ENCODE results near the gene ALDH3B2.

DNA sequence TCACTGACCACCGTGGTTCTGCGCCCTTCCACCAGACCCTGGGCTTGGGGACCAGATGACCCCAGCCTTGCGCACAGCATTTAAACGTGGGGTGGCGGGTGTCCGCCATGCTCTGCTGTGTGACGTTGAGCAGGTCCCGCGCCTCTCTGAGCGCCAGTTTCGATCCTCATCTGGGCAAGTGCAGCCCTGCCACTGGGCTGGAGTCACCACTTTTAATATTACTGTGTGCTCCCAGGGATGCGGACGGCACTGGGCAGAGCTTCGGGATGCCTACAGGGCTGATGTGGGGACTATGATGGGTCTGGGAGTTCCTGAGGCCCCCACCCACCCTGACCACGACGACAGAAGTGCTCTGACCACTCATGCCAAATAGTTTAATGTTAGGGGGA is 43.5 kb downstream of the ALDH3B2 start:
- TF ChIP-seq, protein P1, sequence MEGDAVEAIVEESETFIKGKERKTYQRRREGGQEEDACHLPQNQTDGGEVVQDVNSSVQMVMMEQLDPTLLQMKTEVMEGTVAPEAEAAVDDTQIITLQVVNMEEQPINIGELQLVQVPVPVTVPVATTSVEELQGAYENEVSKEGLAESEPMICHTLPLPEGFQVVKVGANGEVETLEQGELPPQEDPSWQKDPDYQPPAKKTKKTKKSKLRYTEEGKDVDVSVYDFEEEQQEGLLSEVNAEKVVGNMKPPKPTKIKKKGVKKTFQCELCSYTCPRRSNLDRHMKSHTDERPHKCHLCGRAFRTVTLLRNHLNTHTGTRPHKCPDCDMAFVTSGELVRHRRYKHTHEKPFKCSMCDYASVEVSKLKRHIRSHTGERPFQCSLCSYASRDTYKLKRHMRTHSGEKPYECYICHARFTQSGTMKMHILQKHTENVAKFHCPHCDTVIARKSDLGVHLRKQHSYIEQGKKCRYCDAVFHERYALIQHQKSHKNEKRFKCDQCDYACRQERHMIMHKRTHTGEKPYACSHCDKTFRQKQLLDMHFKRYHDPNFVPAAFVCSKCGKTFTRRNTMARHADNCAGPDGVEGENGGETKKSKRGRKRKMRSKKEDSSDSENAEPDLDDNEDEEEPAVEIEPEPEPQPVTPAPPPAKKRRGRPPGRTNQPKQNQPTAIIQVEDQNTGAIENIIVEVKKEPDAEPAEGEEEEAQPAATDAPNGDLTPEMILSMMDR (IDR thresholded peaks at IDR 0.05) = no peak
- TF ChIP-seq POLR2A (IDR thresholded peaks at IDR 0.05) = no peak
